HEK293 (cell line): ENCODE results near the gene SKP2.

Experiments used
- CTCF ChIA-PET: fragments of 350-600 bp; formaldehyde crosslinking; extraction: SDS; loops from one replicate; lab custom pipeline; 2021; ENCODE audit warnings: antibody characterized with exemption; lab: Yijun Ruan, JAX
- POLR2A ChIA-PET: fragments of 300-600 bp; formaldehyde crosslinking; extraction: SDS; loops from one replicate; lab custom pipeline; 2020; ENCODE audit warnings: antibody characterized with exemption, inconsistent platforms; lab: Yijun Ruan, JAX
- H3K27ac ChIP-seq: fragments of 200-500 bp; sonication (Bioruptor generic); 2 replicates; pipeline ENCODE4 v1.5.1; 2014; ENCODE audit warnings: low read depth, low read length, control low read depth, inconsistent platforms; ENCODE audit errors: extremely low read depth
- H3K36me3 ChIP-seq, 2 experiments: fragments of 200-500 bp in 1 of 2; sonication (Bioruptor generic) in 1 of 2; 1 replicate in 1 of 2; 2 replicates in 1 of 2; pipeline ENCODE4 v1.5.1; 2014 to 2017; ENCODE audit warnings: inconsistent platforms in 2 of 2, low read length in 2 of 2; ENCODE audit not compliant: control insufficient read depth in 2 of 2, insufficient read depth in 1 of 2
- H3K4me1 ChIP-seq: fragments of 200-500 bp; sonication (Bioruptor generic); 2 replicates; pipeline ENCODE4 v1.5.1; 2014; ENCODE audit warnings: mild to moderate bottlenecking, low read length, inconsistent platforms; ENCODE audit not compliant: control insufficient read depth, insufficient read depth
- H3K4me3 ChIP-seq: 2 replicates; pipeline ENCODE4 v1.5.1; 2011; ENCODE audit warnings: low read depth, mild to moderate bottlenecking, control low read depth, low read length, moderate library complexity
- H3K9me3 ChIP-seq: fragments of 200-500 bp; sonication (Bioruptor generic); 2 replicates; pipeline ENCODE4 v1.5.1; 2014; ENCODE audit warnings: low read depth, low read length, inconsistent platforms; ENCODE audit not compliant: control insufficient read depth, insufficient read depth
- BCL11A ChIP-seq: fragments of 450-650 bp; formaldehyde crosslinking; IDR thresholded peaks from 2 replicates; pipeline ENCODE4 v1.5.1; 2016; ENCODE audit warnings: low read depth, missing biosample characterization, missing genetic modification characterization
- KLF8 ChIP-seq: fragments of 450-650 bp; formaldehyde crosslinking; IDR thresholded peaks from 2 replicates; pipeline ENCODE4 v1.5.1; 2016; ENCODE audit warnings: missing biosample characterization, missing genetic modification characterization
- KLF9 ChIP-seq: fragments of 450-650 bp; formaldehyde crosslinking; IDR thresholded peaks from 2 replicates; pipeline ENCODE4 v1.5.1; 2016; ENCODE audit warnings: missing biosample characterization, missing genetic modification characterization, low read depth
- MYNN ChIP-seq: fragments of 450-650 bp; formaldehyde crosslinking; IDR thresholded peaks from 2 replicates; pipeline ENCODE4 v1.5.1; 2016; ENCODE audit warnings: missing biosample characterization, missing genetic modification characterization, borderline replicate concordance
- MZF1 ChIP-seq: fragments of 450-650 bp; formaldehyde crosslinking; IDR thresholded peaks from 2 replicates; pipeline ENCODE4 v1.5.1; 2017; ENCODE audit warnings: missing biosample characterization, missing genetic modification characterization, borderline replicate concordance
- OVOL3 ChIP-seq: fragments of 450-650 bp; formaldehyde crosslinking; IDR thresholded peaks from 2 replicates; pipeline ENCODE4 v1.5.1; 2016; ENCODE audit warnings: missing biosample characterization, missing genetic modification characterization
- TRIM28 ChIP-seq: IDR thresholded peaks from 2 replicates; pipeline ENCODE4 v1.6.1; 2011; ENCODE audit warnings: low read length, control low read depth, borderline replicate concordance
- ZBTB1 ChIP-seq: fragments of 450-650 bp; formaldehyde crosslinking; IDR thresholded peaks from 2 replicates; pipeline ENCODE4 v1.5.1; 2016; ENCODE audit warnings: missing biosample characterization, missing genetic modification characterization
- ZBTB17 ChIP-seq: fragments of 450-650 bp; formaldehyde crosslinking; IDR thresholded peaks from 2 replicates; pipeline ENCODE4 v1.5.1; 2016; ENCODE audit warnings: missing biosample characterization, missing genetic modification characterization
- ZBTB21 ChIP-seq: fragments of 450-650 bp; formaldehyde crosslinking; IDR thresholded peaks from 2 replicates; pipeline ENCODE4 v1.5.1; 2017; ENCODE audit warnings: missing biosample characterization, missing genetic modification characterization
- ZNF138 ChIP-seq: fragments of 450-650 bp; formaldehyde crosslinking; IDR thresholded peaks from 2 replicates; pipeline ENCODE4 v1.5.1; 2016; ENCODE audit warnings: missing biosample characterization, missing genetic modification characterization, borderline replicate concordance
- ZNF19 ChIP-seq: fragments of 450-650 bp; formaldehyde crosslinking; IDR thresholded peaks from 2 replicates; pipeline ENCODE4; 2016; ENCODE audit warnings: missing biosample characterization, missing genetic modification characterization, low read depth
- ZNF37A ChIP-seq: fragments of 450-650 bp; IDR thresholded peaks from 2 replicates; pipeline ENCODE4 v1.5.1; 2018; ENCODE audit warnings: missing biosample characterization, missing genetic modification characterization
- ZNF416 ChIP-seq: fragments of 450-650 bp; formaldehyde crosslinking; IDR thresholded peaks from 2 replicates; pipeline ENCODE4 v1.5.1; 2016; ENCODE audit warnings: missing biosample characterization, missing genetic modification characterization
- ZNF510 ChIP-seq: fragments of 450-650 bp; formaldehyde crosslinking; IDR thresholded peaks from 2 replicates; pipeline ENCODE4 v1.5.1; 2018; ENCODE audit warnings: mild to moderate bottlenecking, missing genetic modification characterization, missing biosample characterization; ENCODE audit not compliant: insufficient replicate concordance
- ZNF555 ChIP-seq: fragments of 450-650 bp; formaldehyde crosslinking; conservative IDR thresholded peaks from 2 replicates; pipeline ENCODE4 v1.5.1; 2017; ENCODE audit warnings: missing biosample characterization, mild to moderate bottlenecking, missing genetic modification characterization, inconsistent platforms
- ZNF558 ChIP-seq: fragments of 450-650 bp; formaldehyde crosslinking; IDR thresholded peaks from 2 replicates; pipeline ENCODE4 v1.5.1; 2016; ENCODE audit warnings: missing biosample characterization, missing genetic modification characterization
- ZNF677 ChIP-seq: fragments of 450-650 bp; IDR thresholded peaks from 2 replicates; pipeline ENCODE4 v1.5.0; 2018; ENCODE audit warnings: missing biosample characterization, mild to moderate bottlenecking, missing genetic modification characterization, moderate library complexity
- ZNF792 ChIP-seq: fragments of 450-650 bp; formaldehyde crosslinking; IDR thresholded peaks from 2 replicates; pipeline ENCODE4 v1.5.1; 2016; ENCODE audit warnings: missing biosample characterization, missing genetic modification characterization
- TF ChIP-seq, protein P1 (sequence below): fragments of 450-650 bp; formaldehyde crosslinking; IDR thresholded peaks from 2 replicates; pipeline ENCODE4 v1.5.1; 2016; ENCODE audit warnings: missing biosample characterization, missing genetic modification characterization
- TF ChIP-seq, protein P2 (sequence below): fragments of 450-650 bp; formaldehyde crosslinking; IDR thresholded peaks from 2 replicates; pipeline ENCODE4 v1.5.1; 2016; ENCODE audit warnings: missing biosample characterization, missing genetic modification characterization, borderline replicate concordance
- TF ChIP-seq, protein P3 (sequence below): fragments of 450-650 bp; formaldehyde crosslinking; IDR thresholded peaks from 2 replicates; pipeline ENCODE4 v1.5.1; 2016; ENCODE audit warnings: missing biosample characterization, missing genetic modification characterization

SKP2 gene

DNA sequence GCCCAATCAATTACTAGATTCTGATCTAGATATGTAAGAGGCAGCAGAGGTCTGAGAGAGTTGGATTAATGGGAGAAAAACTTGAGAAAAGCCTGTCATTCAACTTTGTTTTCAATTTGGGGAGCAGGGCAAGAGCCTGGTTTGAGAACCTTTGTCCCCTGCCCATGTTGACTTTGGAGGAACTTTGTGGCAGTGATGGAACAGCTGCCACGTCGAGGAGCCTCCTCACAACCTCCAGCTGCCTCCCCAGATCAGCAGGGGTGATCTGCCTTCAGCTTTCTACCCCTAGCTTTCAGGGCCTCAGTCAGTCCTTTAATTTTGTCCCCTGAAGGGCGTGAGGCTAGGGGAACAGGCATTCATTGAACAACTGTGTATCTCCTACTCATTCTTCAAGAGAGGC lies 8.7 kb downstream of the SKP2 start:
- CTCF ChIA-PET: interaction anchor here (1.0 to 1.6 kb wide), 3 partner anchors 81 to 346 kb away, joined by 3 to 4 read pairs (median 4); no protein-coding TSS in a partner anchor
- TF ChIP-seq ZNF677 (tag by site-specific recombination) (no peak), ZNF510 (tag by site-specific recombination) (no peak), TRIM28 (no peak)
- TF ChIP-seq, protein P1, sequence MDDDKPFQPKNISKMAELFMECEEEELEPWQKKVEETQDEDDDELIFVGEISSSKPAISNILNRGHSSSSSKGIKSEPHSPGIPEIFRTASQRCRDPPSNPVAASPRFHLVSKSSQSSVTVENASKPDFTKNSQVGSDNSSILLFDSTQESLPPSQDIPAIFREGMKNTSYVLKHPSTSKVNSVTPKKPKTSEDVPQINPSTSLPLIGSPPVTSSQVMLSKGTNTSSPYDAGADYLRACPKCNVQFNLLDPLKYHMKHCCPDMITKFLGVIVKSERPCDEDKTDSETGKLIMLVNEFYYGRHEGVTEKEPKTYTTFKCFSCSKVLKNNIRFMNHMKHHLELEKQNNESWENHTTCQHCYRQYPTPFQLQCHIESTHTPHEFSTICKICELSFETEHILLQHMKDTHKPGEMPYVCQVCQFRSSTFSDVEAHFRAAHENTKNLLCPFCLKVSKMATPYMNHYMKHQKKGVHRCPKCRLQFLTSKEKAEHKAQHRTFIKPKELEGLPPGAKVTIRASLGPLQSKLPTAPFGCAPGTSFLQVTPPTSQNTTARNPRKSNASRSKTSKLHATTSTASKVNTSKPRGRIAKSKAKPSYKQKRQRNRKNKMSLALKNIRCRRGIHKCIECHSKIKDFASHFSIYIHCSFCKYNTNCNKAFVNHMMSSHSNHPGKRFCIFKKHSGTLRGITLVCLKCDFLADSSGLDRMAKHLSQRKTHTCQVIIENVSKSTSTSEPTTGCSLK (tag by site-specific recombination): no peak
- TF ChIP-seq, protein P2, sequence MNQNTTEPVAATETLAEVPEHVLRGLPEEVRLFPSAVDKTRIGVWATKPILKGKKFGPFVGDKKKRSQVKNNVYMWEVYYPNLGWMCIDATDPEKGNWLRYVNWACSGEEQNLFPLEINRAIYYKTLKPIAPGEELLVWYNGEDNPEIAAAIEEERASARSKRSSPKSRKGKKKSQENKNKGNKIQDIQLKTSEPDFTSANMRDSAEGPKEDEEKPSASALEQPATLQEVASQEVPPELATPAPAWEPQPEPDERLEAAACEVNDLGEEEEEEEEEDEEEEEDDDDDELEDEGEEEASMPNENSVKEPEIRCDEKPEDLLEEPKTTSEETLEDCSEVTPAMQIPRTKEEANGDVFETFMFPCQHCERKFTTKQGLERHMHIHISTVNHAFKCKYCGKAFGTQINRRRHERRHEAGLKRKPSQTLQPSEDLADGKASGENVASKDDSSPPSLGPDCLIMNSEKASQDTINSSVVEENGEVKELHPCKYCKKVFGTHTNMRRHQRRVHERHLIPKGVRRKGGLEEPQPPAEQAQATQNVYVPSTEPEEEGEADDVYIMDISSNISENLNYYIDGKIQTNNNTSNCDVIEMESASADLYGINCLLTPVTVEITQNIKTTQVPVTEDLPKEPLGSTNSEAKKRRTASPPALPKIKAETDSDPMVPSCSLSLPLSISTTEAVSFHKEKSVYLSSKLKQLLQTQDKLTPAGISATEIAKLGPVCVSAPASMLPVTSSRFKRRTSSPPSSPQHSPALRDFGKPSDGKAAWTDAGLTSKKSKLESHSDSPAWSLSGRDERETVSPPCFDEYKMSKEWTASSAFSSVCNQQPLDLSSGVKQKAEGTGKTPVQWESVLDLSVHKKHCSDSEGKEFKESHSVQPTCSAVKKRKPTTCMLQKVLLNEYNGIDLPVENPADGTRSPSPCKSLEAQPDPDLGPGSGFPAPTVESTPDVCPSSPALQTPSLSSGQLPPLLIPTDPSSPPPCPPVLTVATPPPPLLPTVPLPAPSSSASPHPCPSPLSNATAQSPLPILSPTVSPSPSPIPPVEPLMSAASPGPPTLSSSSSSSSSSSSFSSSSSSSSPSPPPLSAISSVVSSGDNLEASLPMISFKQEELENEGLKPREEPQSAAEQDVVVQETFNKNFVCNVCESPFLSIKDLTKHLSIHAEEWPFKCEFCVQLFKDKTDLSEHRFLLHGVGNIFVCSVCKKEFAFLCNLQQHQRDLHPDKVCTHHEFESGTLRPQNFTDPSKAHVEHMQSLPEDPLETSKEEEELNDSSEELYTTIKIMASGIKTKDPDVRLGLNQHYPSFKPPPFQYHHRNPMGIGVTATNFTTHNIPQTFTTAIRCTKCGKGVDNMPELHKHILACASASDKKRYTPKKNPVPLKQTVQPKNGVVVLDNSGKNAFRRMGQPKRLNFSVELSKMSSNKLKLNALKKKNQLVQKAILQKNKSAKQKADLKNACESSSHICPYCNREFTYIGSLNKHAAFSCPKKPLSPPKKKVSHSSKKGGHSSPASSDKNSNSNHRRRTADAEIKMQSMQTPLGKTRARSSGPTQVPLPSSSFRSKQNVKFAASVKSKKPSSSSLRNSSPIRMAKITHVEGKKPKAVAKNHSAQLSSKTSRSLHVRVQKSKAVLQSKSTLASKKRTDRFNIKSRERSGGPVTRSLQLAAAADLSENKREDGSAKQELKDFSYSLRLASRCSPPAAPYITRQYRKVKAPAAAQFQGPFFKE: no peak
- H3K36me3 ChIP-seq: peaks cover 37 to 100% of the 10 kb centered on the region in 2 experiments; a peak in 2 of 3 replicates
- H3K4me3 ChIP-seq: no peak overlapping the region
- H3K9me3 ChIP-seq: no peaks in the 10 kb centered on the region
- POLR2A ChIA-PET: interaction anchor here (0.8 to 1.9 kb wide), 2 partner anchors 8 to 9 kb away, joined by 3 to 9 read pairs; partner anchors contain the start of genes LMBRD2 and SKP2
- no peaks in the 10 kb centered on the region for H3K4me1 ChIP-seq
- H3K27ac ChIP-seq: no peak overlapping the region

DNA sequence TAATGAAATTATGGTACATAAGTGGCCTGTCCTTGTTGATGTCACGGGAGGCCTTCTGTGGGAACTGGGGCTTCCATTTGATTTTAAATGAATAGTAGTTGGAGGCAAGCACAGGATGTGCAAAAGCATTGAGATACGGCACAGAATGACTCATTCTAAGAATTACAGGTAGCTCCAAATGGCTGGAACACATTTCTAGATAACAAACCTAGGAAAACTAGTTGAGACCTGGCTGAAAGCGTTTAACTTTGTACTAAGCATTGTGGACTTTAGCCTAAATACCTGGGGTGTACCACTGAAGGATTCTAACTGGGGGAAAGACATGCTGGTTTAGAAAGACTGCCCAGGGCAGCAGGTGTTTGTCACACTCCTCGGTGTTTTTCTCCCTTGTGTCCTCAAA lies 9.4 kb downstream of the SKP2 start:
- CTCF ChIA-PET: interaction anchor here (0.6 to 1.6 kb wide), 4 partner anchors 8 to 345 kb away, joined by 3 to 4 read pairs (median 4); no protein-coding TSS in a partner anchor
- H3K27ac ChIP-seq: no peak overlapping the region
- no peaks in the 10 kb centered on the region for H3K4me1 ChIP-seq
- POLR2A ChIA-PET: interaction anchor here (0.6 to 1.9 kb wide), 3 partner anchors 9 to 19 kb away, joined by 3 to 9 read pairs (median 3); partner anchors contain the start of genes LMBRD2 and SKP2
- H3K4me3 ChIP-seq: no peak overlapping the region
- TF ChIP-seq OVOL3 (no peak), ZNF37A (no peak)
- TF ChIP-seq, all 188 proteins: peak for 0
- no peaks in the 10 kb centered on the region for H3K9me3 ChIP-seq
- peaks cover 45 to 100% of the 10 kb centered on the region in 2 experiments; a peak in 2 of 3 replicates for H3K36me3 ChIP-seq

DNA sequence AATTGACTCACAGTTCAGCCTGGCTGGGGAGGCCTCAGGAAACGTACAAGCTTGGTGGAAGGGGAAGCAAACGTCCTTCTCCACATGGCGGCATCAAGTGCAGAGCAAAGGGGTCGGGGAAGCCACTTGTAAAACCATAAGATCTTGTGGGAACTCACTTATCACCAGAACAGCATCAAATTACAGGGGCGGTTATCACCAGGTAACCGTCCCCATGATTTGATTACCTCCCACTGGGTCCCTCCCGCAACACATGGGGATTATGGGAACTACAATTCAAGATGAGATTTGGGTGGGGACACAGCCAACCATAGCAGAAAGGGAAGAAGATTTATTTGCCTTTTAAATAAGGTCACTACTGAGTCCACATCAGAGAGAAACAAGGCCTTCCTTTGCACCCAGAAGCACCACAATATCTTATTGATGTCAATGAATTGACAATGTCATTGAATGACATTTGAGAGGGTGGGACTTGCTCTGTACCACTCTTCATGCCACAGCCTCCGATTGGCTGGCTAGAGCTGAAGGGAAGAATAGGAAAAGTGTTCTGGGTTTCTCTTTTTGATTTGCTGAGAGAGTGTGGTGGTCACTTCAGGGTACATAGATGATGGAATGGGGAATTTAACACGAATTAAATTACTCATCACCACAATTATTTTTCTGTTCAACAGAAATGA lies 11.0 kb downstream of the SKP2 start:
- Histone ChIP-seq H3K4me3 (no peak overlapping the region), H3K27ac (no peak overlapping the region), H3K36me3 (peaks cover 56 to 100% of the 10 kb centered on the region in 2 experiments), H3K9me3 (no peaks in the 10 kb centered on the region), H3K4me1 (no peaks in the 10 kb centered on the region)
- ChIA-PET CTCF (interaction anchor here (1.0 kb wide), 1 partner anchor 15 kb away, joined by 3 read pairs; no protein-coding TSS in a partner anchor), POLR2A (no interaction called here)
- TF ChIP-seq MYNN (tag by site-specific recombination): no peak
- TF ChIP-seq ZNF138 (tag by site-specific recombination): no peak
- TF ChIP-seq ZNF19 (tag by site-specific recombination): no peak
- TF ChIP-seq MZF1 (tag by site-specific recombination): no peak
- TF ChIP-seq ZNF555: no peak
- TF ChIP-seq ZNF416 (tag by site-specific recombination): no peak
- no peak for TF ChIP-seq ZBTB21 (tag by site-specific recombination)
- no peak for TF ChIP-seq ZNF792
- TF ChIP-seq, protein P3, sequence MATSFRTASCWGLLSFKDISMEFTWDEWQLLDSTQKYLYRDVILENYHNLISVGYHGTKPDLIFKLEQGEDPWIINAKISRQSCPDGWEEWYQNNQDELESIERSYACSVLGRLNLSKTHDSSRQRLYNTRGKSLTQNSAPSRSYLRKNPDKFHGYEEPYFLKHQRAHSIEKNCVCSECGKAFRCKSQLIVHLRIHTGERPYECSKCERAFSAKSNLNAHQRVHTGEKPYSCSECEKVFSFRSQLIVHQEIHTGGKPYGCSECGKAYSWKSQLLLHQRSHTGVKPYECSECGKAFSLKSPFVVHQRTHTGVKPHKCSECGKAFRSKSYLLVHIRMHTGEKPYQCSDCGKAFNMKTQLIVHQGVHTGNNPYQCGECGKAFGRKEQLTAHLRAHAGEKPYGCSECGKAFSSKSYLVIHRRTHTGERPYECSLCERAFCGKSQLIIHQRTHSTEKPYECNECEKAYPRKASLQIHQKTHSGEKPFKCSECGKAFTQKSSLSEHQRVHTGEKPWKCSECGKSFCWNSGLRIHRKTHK: no peak
- no peak for TF ChIP-seq ZBTB17
- TF ChIP-seq ZNF558 (tag by site-specific recombination): no peak
- no peak for TF ChIP-seq BCL11A (tag by site-specific recombination)
- TF ChIP-seq KLF8: no peak
- TF ChIP-seq KLF9 (tag by site-specific recombination): no peak
- no peak for TF ChIP-seq ZBTB1 (tag by site-specific recombination)
